IPS-NIHi7 (cell line): ENCODE measurements around the gene TP53TG3B.
"Not testable (repeated sequence)": the region's sequence is repeated elsewhere in the genome, so short reads cannot be mapped to it uniquely, and the experiment has no call there.

ENCODE experiments used
- DNase-seq: peaks from one replicate; pipeline ENCODE4 v3.0.0; 2012; ENCODE audit warnings: mixed read lengths; ENCODE audit errors: extremely low spot score

Gene TP53TG3B, protein sequence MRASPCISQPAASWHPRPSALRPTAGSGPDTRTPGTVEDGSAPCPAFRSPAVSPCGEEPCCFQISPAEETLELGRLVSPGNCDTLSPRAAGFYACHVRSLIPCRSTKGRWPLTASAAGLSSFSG

DNA sequence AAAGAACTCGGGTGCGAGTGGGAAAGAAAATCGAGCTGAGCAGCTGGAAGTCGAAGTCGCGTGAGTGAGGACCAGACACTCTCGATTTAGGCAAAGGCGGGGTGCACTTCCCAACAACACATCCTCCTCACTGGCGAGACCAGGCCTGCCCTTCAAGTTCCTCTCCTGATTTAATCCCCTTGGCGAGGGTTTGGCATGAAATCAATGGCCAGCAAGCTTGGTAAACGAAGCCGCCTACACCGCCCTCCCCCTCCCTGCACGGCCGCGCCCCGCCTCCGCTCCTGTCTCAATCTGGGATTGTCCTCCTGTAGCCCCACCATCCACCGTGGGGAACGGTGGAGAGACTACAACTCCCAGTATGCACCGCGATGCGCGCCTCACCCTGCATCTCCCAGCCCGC lies at the start of gene TP53TG3B:
Gene TP53TG3B (plus strand): TSS at position 301 of the 400 bp plus-strand sequence. CDS start 68 bp downstream, at position 369.
- DNase-seq = not testable (repeated sequence)

DNA sequence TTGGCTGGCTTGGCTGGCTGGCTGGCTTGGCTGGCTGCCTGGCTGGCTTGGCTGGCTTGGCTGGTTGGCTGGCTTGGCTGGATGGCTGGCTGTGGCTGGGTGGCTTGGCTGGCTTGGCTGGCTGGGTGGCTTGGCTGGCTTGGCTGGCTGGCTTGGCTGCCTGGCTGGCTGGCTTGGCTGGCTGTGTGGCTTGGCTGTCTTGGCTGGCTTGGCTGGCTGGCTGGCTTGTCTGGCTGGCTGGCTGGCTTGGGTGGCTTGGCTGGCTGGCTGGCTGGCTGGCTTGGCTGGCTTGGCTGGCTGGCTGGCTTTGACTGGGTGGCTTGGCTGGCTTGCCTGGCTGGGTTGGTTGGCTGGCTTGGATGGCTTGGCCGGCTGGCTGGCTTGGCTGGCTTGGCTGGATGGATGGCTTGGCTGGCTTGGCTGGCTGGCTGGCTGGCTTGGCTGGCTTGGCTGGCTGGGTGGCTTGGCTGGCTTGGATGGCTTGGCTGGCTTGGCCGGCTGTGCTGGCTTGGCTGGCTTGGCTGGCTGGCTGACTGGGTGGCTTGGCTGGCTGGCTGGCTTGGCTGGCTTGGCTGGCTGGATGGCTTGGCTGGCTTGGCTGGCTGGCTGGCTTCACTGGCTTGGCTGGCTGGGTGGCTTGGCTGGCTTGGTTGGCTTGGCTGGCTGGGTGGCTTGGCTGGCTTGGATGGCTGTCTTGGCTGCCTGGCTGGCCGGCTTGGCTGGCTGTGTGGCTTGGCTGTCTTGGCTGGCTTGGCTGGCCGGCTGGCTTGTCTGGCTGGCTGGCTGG lies 24.2 kb upstream of the TP53TG3B start:
- not testable (repeated sequence) for DNase-seq

DNA sequence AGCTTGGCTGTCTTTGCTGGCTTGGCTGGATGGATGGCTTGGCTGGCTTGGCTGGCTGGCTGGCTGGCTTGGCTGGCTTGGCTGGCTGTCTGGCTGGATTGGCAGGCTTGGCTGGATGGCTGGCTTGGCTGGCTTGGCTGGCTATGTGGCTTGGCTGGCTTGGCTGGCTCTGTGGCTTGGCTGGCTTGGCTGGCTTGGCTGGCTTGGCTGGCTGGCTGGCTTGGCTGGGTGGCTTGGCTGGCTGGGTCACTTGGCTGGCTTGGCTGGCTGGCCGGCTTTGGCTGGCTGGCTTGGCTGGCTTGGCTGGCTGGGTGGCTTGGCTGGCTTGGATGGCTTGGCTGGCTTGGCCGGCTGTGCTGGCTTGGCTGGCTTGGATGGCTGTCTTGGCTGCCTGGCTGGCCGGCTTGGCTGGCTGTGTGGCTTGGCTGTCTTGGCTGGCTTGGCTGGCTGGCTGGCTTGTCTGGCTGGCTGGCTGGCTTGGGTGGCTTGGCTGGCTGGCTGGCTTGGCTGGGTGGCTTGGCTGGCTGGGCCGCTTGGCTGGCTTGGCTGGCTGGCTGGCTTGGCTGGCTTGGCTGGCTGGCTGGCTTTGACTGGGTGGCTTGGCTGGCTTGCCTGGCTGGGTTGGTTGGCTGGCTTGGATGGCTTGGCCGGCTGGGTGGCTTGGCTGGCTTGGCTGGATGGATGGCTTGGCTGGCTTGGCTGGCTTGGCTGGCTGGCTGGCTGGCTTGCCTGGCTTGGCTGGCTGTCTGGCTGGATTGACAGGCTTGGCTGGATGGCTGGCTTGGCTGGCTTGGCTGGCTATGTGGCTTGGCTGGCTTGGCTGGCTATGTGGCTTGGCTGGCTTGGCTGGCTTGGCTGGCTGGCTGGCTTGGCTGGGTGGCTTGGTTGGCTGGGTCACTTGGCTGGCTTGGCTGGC lies 22.8 kb upstream of the TP53TG3B start:
- not testable (repeated sequence) for DNase-seq

DNA sequence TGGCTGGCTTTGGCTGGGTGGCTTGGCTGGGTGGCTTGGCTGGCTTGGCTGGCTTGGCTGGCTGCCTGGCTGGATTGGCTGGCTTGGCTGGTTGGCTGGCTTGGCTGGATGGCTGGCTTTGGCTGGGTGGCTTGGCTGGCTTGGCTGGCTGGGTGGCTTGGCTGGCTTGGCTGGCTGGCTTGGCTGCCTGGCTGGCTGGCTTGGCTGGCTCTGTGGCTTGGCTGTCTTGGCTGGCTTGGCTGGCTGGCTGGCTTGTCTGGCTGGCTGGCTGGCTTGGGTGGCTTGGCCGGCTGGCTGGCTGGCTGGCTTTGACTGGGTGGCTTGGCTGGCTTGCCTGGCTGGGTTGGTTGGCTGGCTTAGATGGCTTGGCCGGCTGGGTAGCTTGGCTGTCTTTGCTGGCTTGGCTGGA lies 22.1 kb upstream of the TP53TG3B start:
- DNase-seq = not testable (repeated sequence)

DNA sequence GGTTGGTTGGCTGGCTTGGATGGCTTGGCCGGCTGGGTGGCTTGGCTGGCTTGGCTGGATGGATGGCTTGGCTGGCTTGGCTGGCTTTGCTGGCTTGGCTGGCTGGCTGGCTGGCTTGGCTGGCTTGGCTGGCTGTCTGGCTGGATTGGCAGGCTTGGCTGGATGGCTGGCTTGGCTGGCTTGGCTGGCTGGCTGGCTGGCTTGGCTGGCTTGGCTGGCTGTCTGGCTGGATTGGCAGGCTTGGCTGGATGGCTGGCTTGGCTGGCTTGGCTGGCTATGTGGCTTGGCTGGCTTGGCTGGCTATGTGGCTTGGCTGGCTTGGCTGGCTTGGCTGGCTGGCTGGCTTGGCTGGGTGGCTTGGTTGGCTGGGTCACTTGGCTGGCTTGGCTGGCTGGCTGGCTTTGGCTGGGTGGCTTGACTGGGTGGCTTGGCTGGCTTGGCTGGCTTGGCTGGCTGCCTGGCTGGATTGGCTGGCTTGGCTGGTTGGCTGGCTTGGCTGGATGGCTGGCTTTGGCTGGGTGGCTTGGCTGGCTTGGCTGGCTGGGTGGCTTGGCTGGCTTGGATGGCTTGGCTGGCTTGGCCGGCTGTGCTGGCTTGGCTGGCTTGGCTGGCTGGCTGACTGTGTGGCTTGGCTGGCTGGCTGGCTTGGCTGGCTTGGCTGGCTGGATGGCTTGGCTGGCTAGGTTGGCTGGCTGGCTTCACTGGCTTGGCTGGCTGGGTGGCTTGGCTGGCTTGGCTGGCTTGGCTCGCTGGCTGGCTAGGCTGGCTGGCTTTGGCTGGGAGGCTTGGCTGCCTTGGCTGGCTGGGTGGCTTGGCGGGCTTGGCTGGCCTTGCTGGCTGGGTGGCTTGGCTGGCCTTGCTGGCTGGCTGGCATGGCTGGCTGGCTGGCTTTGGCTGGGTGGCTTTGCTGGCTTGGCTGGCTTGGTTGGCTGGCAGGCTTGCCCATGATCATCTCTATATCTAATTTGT lies 21.3 kb upstream of the TP53TG3B start:
- not testable (repeated sequence) for DNase-seq
